ENCODE measurements around the gene PRDM16.

PRDM16 gene

DNA sequence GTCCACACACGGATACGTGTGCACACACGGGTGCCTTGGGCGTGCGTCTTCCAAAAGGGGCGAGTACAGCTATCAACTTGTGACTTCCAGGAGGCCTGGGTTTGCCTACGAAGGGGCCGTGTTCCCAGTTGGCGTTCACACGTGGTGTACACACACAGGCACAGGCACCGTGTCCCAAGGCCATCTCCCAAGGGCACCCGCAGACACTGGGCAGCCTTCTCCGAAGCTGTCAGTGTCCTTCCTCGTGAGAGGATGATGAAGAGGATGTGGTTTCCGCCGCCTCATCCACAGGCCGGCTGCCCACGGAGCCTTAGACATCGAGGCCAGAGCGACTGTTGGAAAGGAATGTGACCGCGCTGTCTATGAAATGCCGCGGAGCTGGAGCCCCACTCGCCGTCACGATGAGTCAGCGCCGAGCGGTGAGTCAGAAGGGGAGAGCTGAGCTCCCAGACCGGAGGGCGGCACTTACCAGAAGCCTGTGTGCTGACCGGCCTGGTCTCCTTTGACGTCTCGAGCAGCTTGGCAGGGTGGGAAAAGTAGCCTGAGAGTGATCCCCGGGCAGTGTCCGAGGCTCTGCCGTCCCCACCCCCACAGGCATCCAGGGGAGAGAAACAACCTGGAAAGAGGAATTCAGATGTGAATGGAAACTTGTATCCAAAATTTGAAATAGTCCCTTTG lies 244.0 kb downstream of the PRDM16 start:
- H3K4me1 ChIP-seq (ENCODE audit: insufficient read depth, low read length, severe bottlenecking) = no peaks in the 10 kb centered on the region
- no peaks in the 10 kb centered on the region for H3K36me3 ChIP-seq (ENCODE audit: insufficient read depth, low read length)
- TF ChIP-seq, protein P1, sequence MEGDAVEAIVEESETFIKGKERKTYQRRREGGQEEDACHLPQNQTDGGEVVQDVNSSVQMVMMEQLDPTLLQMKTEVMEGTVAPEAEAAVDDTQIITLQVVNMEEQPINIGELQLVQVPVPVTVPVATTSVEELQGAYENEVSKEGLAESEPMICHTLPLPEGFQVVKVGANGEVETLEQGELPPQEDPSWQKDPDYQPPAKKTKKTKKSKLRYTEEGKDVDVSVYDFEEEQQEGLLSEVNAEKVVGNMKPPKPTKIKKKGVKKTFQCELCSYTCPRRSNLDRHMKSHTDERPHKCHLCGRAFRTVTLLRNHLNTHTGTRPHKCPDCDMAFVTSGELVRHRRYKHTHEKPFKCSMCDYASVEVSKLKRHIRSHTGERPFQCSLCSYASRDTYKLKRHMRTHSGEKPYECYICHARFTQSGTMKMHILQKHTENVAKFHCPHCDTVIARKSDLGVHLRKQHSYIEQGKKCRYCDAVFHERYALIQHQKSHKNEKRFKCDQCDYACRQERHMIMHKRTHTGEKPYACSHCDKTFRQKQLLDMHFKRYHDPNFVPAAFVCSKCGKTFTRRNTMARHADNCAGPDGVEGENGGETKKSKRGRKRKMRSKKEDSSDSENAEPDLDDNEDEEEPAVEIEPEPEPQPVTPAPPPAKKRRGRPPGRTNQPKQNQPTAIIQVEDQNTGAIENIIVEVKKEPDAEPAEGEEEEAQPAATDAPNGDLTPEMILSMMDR (IDR thresholded peaks at IDR 0.05; ENCODE audit: low read length) = no peak
- no peak for TF ChIP-seq EZH2 (IDR thresholded peaks at IDR 0.05; ENCODE audit: borderline replicate concordance, low read length)
- no peaks in the 10 kb centered on the region for H3F3A ChIP-seq (ENCODE audit: insufficient read depth, low read length)
- no peaks in the 10 kb centered on the region for H3K9me3 ChIP-seq (ENCODE audit: low read length)
- H3K9ac ChIP-seq (ENCODE audit: low read length) = no peak overlapping the region
- H3K4me3 ChIP-seq (ENCODE audit: low read depth, low read length, poor library complexity, severe bottlenecking) = no peak overlapping the region
- H3K27me3 ChIP-seq (ENCODE audit: insufficient read depth, low read length) = no peaks in the 10 kb centered on the region
- H3K79me2 ChIP-seq (ENCODE audit: insufficient read depth, low read length) = no peaks in the 10 kb centered on the region
- no peaks in the 10 kb centered on the region for H3K9me2 ChIP-seq (ENCODE audit: low read depth, low read length)
- H3K27ac ChIP-seq (ENCODE audit: low read depth, low read length, poor library complexity, severe bottlenecking) = no peak overlapping the region
- no peak overlapping the region for H3K4me2 ChIP-seq (ENCODE audit: low read length)
- no peaks in the 10 kb centered on the region for H4K20me1 ChIP-seq (ENCODE audit: insufficient read depth, low read length)
- no peak overlapping the region for H2AFZ ChIP-seq (ENCODE audit: low read length)

DNA sequence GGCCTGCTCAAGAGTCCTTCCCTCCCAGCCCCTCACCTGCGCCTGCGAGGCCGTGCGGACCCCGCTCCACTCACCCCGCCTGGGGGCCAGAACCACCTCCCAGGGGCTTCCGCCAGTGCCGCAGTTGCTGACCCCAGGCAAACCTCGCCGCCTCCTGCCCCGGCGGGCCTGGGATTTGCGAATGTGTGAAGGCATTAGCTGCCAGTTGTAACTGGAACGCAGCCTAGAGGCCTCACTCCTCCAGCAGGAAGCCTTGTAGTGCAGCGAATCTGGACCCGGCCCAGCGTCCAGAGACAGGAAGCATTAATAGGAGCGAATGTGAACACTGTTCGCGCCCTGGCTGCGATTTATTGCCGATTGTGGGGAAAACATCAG lies 244.6 kb downstream of the PRDM16 start:
- Histone ChIP-seq H2AFZ (ENCODE audit: low read length) (no peak overlapping the region), H3K27me3 (ENCODE audit: insufficient read depth, low read length) (no peaks in the 10 kb centered on the region)
- TF ChIP-seq, protein P1 (IDR thresholded peaks at IDR 0.05; ENCODE audit: low read length) = no peak
- TF ChIP-seq EZH2 (IDR thresholded peaks at IDR 0.05; ENCODE audit: borderline replicate concordance, low read length) = no peak

DNA sequence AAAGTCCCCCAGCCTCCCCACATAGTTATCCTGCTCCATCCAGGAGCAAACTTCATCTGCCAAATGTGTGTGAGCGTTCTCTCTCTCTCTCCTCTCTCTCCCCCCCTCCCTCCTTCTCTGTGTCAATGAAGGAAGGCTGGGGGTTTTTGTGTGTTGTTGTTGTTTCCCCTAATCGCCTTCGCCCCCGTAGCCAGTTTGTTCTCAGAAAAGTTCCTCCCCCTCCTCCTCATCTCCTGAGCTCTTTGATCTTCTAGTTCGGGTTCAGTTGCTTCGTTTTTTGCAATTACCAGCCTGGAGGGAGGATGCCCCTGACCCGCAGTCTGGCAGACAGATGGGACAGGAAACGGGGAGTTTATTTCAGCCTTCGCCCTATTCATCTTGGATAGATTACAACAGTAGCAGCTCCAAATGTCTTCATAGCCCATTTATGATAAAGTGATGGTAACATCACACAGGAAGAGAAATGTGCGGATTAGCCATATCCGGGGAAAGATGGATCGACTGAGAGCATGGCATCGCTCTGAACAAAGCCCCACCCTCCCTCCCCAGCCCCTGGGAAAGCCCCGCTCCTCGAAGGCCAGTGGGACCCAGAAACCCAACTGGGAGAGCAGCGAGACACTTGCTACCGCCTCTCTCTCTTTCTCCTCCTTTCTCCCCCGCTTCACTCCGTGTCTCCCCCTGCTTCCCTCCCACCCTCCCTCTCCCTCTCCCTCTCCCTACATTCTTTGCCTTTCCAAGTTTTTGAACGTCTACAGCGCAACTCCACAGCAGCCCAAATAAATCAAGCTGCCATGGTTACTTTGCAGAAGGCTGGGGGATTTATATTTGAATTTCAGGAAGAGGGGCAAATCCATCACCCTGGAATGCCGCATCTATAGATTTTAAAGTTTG lies 245.7 kb downstream of the PRDM16 start:
- Histone ChIP-seq H3K4me3 (ENCODE audit: low read depth, low read length, poor library complexity, severe bottlenecking) (no peak overlapping the region), H3K36me3 (ENCODE audit: insufficient read depth, low read length) (no peaks in the 10 kb centered on the region), H2AFZ (ENCODE audit: low read length) (no peak overlapping the region), H3K9ac (ENCODE audit: low read length) (no peak overlapping the region), H3K79me2 (ENCODE audit: insufficient read depth, low read length) (no peaks in the 10 kb centered on the region), H3K9me3 (ENCODE audit: low read length) (no peaks in the 10 kb centered on the region), H3K27me3 (ENCODE audit: insufficient read depth, low read length) (no peaks in the 10 kb centered on the region), H3K4me1 (ENCODE audit: insufficient read depth, low read length, severe bottlenecking) (no peaks in the 10 kb centered on the region), H3K27ac (ENCODE audit: low read depth, low read length, poor library complexity, severe bottlenecking) (no peak overlapping the region), H4K20me1 (ENCODE audit: insufficient read depth, low read length) (no peaks in the 10 kb centered on the region), H3K4me2 (ENCODE audit: low read length) (no peak overlapping the region), H3K9me2 (ENCODE audit: low read depth, low read length) (no peaks in the 10 kb centered on the region), H3F3A (ENCODE audit: insufficient read depth, low read length) (no peaks in the 10 kb centered on the region)
- TF ChIP-seq EZH2 (IDR thresholded peaks at IDR 0.05; ENCODE audit: borderline replicate concordance, low read length) = no peak
- TF ChIP-seq, protein P1 (IDR thresholded peaks at IDR 0.05; ENCODE audit: low read length) = no peak

More for the DNA sequence above, 244.6 kb downstream of the PRDM16 start:
- Histone ChIP-seq H3F3A (ENCODE audit: insufficient read depth, low read length) (no peaks in the 10 kb centered on the region), H3K9ac (ENCODE audit: low read length) (no peak overlapping the region), H3K9me3 (ENCODE audit: low read length) (no peaks in the 10 kb centered on the region), H3K27ac (ENCODE audit: low read depth, low read length, poor library complexity, severe bottlenecking) (no peak overlapping the region), H4K20me1 (ENCODE audit: insufficient read depth, low read length) (no peaks in the 10 kb centered on the region), H3K9me2 (ENCODE audit: low read depth, low read length) (no peaks in the 10 kb centered on the region), H3K36me3 (ENCODE audit: insufficient read depth, low read length) (no peaks in the 10 kb centered on the region), H3K4me3 (ENCODE audit: low read depth, low read length, poor library complexity, severe bottlenecking) (no peak overlapping the region), H3K4me2 (ENCODE audit: low read length) (no peak overlapping the region), H3K79me2 (ENCODE audit: insufficient read depth, low read length) (no peaks in the 10 kb centered on the region), H3K4me1 (ENCODE audit: insufficient read depth, low read length, severe bottlenecking) (no peaks in the 10 kb centered on the region)

Measured in OCI-LY1 (cell line).